OCI-LY1 (cell line): ENCODE results near the gene ATAD3A.
"Not testable (repeated sequence)": the region's sequence is repeated elsewhere in the genome, so short reads cannot be mapped to it uniquely, and the experiment has no call there.

ENCODE experiments used
- H2AFZ ChIP-seq: fragments of 200-600 bp; sonication (generic), shearing (Covaris generic); 2 replicates; pipeline ENCODE4 v1.6.0; 2014; ENCODE audit warnings: antibody characterized with exemption, mild to moderate bottlenecking, low read length
- H3F3A ChIP-seq: fragments of 200-600 bp; sonication (generic), shearing (Covaris generic); 2 replicates; pipeline ENCODE4 v1.6.0; 2014; ENCODE audit warnings: mild to moderate bottlenecking, antibody characterized with exemption, low read length, moderate library complexity; ENCODE audit not compliant: insufficient read depth
- H3K27ac ChIP-seq: fragments of 200-600 bp; sonication (generic); 2 replicates; pipeline ENCODE4 v1.5.1; 2014; ENCODE audit warnings: low read length, mixed run types, mild to moderate bottlenecking, low read depth; ENCODE audit not compliant: poor library complexity, severe bottlenecking
- H3K27me3 ChIP-seq: fragments of 200-600 bp; sonication (generic); 2 replicates; pipeline ENCODE4 v1.6.0; 2014; ENCODE audit warnings: antibody characterized with exemption, mild to moderate bottlenecking, low read length, moderate library complexity; ENCODE audit not compliant: insufficient read depth
- H3K36me3 ChIP-seq: fragments of 200-600 bp; sonication (generic); 2 replicates; pipeline ENCODE4 v1.6.1; 2014; ENCODE audit warnings: mild to moderate bottlenecking, antibody characterized with exemption, low read length, moderate library complexity, mixed read lengths; ENCODE audit not compliant: insufficient read depth
- H3K4me1 ChIP-seq: fragments of 200-600 bp; sonication (generic); 2 replicates; pipeline ENCODE4 v1.5.1; 2014; ENCODE audit warnings: mild to moderate bottlenecking, low read length, moderate library complexity; ENCODE audit not compliant: insufficient read depth, severe bottlenecking
- H3K4me2 ChIP-seq: fragments of 200-600 bp; sonication (generic), shearing (Covaris generic); 2 replicates; pipeline ENCODE4 v1.6.1; 2014; ENCODE audit warnings: low read length
- H3K4me3 ChIP-seq: fragments of 200-600 bp; sonication (generic); 2 replicates; pipeline ENCODE4 v1.5.1; 2014; ENCODE audit warnings: low read length, low read depth, mild to moderate bottlenecking, mixed read lengths; ENCODE audit not compliant: poor library complexity, severe bottlenecking
- H3K79me2 ChIP-seq: fragments of 200-600 bp; shearing (Covaris generic); 2 replicates; pipeline ENCODE4 v1.6.1; 2016; ENCODE audit warnings: mixed run types, low read length, mixed read lengths; ENCODE audit not compliant: insufficient read depth
- H3K9ac ChIP-seq: fragments of 200-600 bp; sonication (generic), shearing (Covaris generic); 2 replicates; pipeline ENCODE4 v1.6.1; 2014; ENCODE audit warnings: mild to moderate bottlenecking, low read length, mixed read lengths
- H3K9me2 ChIP-seq: fragments of 200-600 bp; sonication (generic), shearing (Covaris generic); 2 replicates; pipeline ENCODE4 v1.6.1; 2014; ENCODE audit warnings: low read depth, mild to moderate bottlenecking, low read length, mixed read lengths
- H3K9me3 ChIP-seq: fragments of 200-600 bp; shearing (Covaris generic); 2 replicates; pipeline ENCODE4 v1.6.1; 2014; ENCODE audit warnings: low read length, mixed read lengths
- H4K20me1 ChIP-seq: fragments of 200-600 bp; sonication (generic), shearing (Covaris generic); 2 replicates; pipeline ENCODE4 v1.6.0; 2016; ENCODE audit warnings: mild to moderate bottlenecking, low read length; ENCODE audit not compliant: insufficient read depth
- EZH2 ChIP-seq: fragments of 200-600 bp; sonication (generic), shearing (Covaris generic); IDR thresholded peaks from 2 replicates; pipeline ENCODE4 v1.8.0; 2017; ENCODE audit warnings: borderline replicate concordance, mixed run types, mild to moderate bottlenecking, antibody characterized with exemption, low read length, moderate library complexity, mixed read lengths
- TF ChIP-seq, protein P1 (sequence below): fragments of 200-600 bp; sonication (generic), shearing (Covaris generic); IDR thresholded peaks from 2 replicates; pipeline ENCODE4 v1.5.1; 2017; ENCODE audit warnings: mild to moderate bottlenecking, antibody characterized with exemption, low read length, moderate library complexity, mixed read lengths

ATAD3A gene

GRCh38 chr1:1490633-1491230, 21.2 kb upstream of the ATAD3A start:
- Histone ChIP-seq H3K27ac (no peak overlapping the region), H3K9ac (no peak overlapping the region), H2AFZ (no peak overlapping the region), H3K4me2 (no peak overlapping the region), H3K79me2 (no peaks in the 10 kb centered on the region), H3K4me1 (no peaks in the 10 kb centered on the region), H3K9me3 (no peaks in the 10 kb centered on the region), H4K20me1 (no peaks in the 10 kb centered on the region), H3K27me3 (no peaks in the 10 kb centered on the region), H3K4me3 (no peak overlapping the region), H3K9me2 (no peaks in the 10 kb centered on the region), H3K36me3 (peaks cover 74% of the 10 kb centered on the region), H3F3A (no peaks in the 10 kb centered on the region)
- TF ChIP-seq EZH2 = no peak
- TF ChIP-seq, protein P1, sequence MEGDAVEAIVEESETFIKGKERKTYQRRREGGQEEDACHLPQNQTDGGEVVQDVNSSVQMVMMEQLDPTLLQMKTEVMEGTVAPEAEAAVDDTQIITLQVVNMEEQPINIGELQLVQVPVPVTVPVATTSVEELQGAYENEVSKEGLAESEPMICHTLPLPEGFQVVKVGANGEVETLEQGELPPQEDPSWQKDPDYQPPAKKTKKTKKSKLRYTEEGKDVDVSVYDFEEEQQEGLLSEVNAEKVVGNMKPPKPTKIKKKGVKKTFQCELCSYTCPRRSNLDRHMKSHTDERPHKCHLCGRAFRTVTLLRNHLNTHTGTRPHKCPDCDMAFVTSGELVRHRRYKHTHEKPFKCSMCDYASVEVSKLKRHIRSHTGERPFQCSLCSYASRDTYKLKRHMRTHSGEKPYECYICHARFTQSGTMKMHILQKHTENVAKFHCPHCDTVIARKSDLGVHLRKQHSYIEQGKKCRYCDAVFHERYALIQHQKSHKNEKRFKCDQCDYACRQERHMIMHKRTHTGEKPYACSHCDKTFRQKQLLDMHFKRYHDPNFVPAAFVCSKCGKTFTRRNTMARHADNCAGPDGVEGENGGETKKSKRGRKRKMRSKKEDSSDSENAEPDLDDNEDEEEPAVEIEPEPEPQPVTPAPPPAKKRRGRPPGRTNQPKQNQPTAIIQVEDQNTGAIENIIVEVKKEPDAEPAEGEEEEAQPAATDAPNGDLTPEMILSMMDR = no peak

- no peak overlapping the region for H3K4me2 ChIP-seq
- no peak overlapping the region for H3K9ac ChIP-seq
- H3K4me1 ChIP-seq = no peaks in the 10 kb centered on the region
- no peaks in the 10 kb centered on the region for H3K9me2 ChIP-seq
- no peak overlapping the region for H2AFZ ChIP-seq
- no peaks in the 10 kb centered on the region for H3K9me3 ChIP-seq
- H3K27ac ChIP-seq = no peak overlapping the region
- H3F3A ChIP-seq = no peaks in the 10 kb centered on the region
- no peak for TF ChIP-seq EZH2
- TF ChIP-seq, protein P1 = no peak
- H3K36me3 ChIP-seq = peaks cover 80% of the 10 kb centered on the region
- no peak overlapping the region for H3K4me3 ChIP-seq
- H3K27me3 ChIP-seq = no peaks in the 10 kb centered on the region
- H3K79me2 ChIP-seq = no peaks in the 10 kb centered on the region
- H4K20me1 ChIP-seq = no peaks in the 10 kb centered on the region
These were observed 20.4 kb upstream of the ATAD3A start for GRCh38 chr1:1491601-1492000.

DNA sequence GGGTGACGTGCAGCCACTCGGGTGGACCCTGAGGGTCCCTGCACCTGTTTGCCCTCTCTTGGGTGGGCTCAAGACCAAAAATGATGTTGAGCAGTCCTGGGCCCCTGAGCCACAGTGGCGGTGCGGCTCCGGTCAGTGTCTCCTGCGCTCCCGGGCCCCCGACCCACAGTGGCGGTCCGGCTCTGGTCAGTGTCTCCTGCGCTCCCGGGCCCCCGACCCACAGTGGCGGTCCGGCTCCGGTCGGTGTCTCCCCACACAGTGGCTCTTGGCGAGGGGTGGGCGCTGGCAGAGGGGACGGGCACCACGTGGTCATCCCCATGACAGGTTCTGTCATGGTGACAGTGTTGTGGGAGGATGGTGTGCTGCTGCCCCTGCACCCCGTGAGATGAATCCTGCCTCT, 17.7 kb upstream of the ATAD3A start:
- not testable (repeated sequence) for H3K79me2 ChIP-seq, H3K27me3 ChIP-seq, H3F3A ChIP-seq, H3K9ac ChIP-seq, H3K4me2 ChIP-seq, H3K4me1 ChIP-seq, H3K4me3 ChIP-seq, H3K9me3 ChIP-seq, H3K27ac ChIP-seq, H2AFZ ChIP-seq, H4K20me1 ChIP-seq, H3K9me2 ChIP-seq
- H3K36me3 ChIP-seq = peaks cover 59% of the 10 kb centered on the region

GRCh38 chr1:1495461-1495975, 16.4 kb upstream of the ATAD3A start:
- not testable (repeated sequence) for H2AFZ ChIP-seq, H3K9me2 ChIP-seq, H3K4me1 ChIP-seq, H3K4me2 ChIP-seq, H3K4me3 ChIP-seq, H3K9me3 ChIP-seq, H3K79me2 ChIP-seq, H3K27me3 ChIP-seq, H4K20me1 ChIP-seq, H3F3A ChIP-seq, H3K27ac ChIP-seq, H3K9ac ChIP-seq
- H3K36me3 ChIP-seq = peaks cover 47% of the 10 kb centered on the region
